Activated CD4-positive, CD25-positive, alpha-beta regulatory T cell treated with anti-CD3 and anti-CD28 coated beads, Interleukin-2, amount 50 U/mL, for 24 hours (primary cell): ENCODE results near the gene IL31.
"Not testable (repeated sequence)": the region's sequence is repeated elsewhere in the genome, so short reads cannot be mapped to it uniquely, and the experiment has no call there.

ENCODE experiments used
- ATAC-seq, 2 donors: fragments of 150-1000 bp; cut with Tn5 transposase; one replicate each; pipeline ENCODE4 v1.10.0; 2021; ENCODE audit warnings: mild to moderate bottlenecking in 1 of 2, moderate library complexity in 1 of 2

IL31 gene

DNA sequence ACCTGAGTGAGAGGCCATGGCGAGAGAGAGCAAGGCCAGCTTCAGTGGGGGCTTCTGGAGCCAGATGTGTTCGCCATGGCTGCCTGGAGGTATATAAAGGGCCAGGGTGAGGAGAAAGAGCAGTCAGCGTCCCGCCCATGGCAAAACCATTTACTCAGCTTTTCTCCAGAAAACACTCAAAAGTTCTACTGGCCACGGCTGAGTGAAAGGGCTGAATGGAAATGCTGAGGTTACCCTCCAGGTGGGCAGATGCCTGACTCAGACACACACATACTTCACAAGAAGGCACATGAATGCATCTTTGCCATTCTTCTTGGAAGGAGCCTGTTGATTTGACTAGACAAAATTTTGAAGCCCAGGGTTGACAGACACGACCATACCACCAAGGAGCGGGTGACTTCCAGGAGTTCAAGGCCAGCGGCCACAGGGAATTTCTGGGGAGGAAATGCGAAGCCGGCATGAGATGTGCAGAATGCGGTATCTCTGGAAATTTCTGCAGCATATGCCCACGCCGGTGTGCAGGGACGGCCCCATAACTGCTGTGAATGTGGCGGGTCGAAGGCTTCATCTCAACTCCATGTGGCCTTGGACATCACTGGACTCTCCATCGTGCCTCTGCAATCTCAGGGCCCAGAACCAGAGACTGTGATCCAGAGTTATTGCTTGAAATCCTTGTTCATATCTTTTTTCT, at the start of gene IL31:
Gene IL31 (minus strand): TSS at position 67 of the 691 bp plus-strand sequence. CDS start 49 bp downstream, at position 18.
- ATAC-seq: peak in 1 of 2 donors; percentile 20

- ATAC-seq: no peak
Measured at GRCh38 chr12:122216445-122216844, 42.4 kb upstream of the IL31 start.

DNA sequence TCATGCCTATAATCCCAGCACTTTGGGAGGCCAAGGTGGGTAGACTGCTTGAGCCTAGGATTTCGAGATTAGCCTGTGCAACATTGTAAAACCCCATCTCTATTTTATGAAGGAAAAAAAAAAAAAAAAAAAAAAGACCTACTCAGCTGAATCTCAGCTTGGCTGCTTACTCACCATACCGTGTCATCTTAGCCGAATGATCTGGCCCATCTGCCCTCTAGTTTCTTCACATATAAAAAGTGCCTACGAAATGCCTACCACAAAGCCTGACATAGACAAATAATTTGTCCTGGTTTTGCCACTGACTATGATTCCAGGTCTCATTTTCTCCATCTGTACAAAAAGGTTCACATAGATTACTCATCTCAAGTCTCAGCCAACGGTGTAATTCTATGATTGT, 41.8 kb upstream of the IL31 start:
- ATAC-seq: no peak

- no peak for ATAC-seq
Measured at GRCh38 chr12:122208073-122208820, 34.2 kb upstream of the IL31 start.

DNA sequence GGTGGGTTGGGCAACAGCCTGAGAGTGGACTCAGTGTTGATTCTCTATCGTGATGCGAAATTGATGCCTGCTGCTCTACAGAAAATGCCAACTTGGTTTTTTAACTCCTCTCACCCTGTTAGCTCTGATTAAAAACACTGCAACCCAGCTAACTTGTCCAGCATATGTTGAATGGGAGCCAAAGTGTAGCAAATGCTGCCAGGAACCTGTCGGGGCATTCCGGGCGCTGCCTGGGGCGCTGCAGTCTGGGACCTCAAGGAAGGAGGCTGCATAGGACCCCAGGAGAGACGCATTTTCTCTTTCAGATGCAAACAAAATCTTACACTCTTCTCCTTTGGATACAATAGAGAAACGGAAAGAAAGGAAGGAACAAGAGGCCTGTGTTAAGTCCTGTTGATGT, 33.4 kb upstream of the IL31 start:
- ATAC-seq: no peak

DNA sequence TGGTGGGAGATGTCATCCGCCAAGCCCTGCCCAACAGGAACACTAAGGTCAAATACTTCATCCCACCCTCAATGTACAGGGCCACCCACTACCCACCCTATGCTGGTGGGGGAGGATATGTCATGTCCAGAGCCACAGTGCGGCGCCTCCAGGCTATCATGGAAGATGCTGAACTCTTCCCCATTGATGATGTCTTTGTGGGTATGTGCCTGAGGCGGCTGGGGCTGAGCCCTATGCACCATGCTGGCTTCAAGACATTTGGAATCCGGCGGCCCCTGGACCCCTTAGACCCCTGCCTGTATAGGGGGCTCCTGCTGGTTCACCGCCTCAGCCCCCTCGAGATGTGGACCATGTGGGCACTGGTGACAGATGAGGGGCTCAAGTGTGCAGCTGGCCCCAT, 33.0 kb upstream of the IL31 start:
- ATAC-seq: no peak

GRCh38 chr12:122206111-122206881, 32.3 kb upstream of the IL31 start:
- ATAC-seq: no peak

DNA sequence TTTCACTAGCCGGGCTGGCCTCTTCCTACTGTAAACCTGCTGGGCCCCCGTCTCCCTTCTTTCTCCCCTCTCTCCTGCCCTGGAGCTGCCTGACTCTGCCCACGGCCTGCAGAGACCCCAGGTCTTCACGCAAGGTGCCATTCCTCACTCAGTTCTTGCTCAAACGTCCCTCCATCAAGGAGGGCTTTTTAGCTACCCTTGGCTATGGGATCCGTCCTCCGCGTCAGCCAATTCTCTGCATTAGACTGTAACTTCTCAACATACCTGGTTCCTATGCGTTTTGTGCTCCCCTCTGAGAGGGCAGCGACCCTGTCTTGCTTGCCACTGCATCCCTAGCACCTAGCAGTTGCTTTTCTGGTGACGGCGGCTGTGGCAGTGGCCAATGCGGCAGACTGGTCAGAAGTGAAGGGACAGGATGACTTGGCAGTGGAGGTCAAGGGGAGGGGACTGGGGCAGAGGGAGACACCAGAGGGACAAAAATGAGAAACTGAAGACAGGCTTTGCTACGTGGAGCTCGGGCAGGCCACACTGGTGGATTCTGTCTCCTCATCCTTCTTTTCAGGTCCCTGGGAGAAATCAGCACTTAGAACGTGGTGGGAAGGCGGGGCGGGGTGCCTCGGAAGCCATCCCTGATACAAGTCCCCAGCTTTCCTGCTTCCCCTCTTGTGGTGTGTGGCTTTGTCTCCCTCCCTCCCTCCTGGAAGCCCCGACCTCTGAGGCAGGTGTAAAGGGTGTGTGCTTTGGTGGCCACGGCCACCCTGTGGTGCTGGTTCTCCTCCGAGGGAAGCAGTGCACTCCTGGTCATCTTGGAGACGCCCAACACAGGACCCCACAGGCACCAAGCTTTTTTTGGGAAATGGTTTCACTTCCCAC, 31.3 kb upstream of the IL31 start:
- ATAC-seq: no peak

GRCh38 chr12:122204167-122205052, 30.4 kb upstream of the IL31 start:
- peak; percentile 6 to 9 for ATAC-seq

DNA sequence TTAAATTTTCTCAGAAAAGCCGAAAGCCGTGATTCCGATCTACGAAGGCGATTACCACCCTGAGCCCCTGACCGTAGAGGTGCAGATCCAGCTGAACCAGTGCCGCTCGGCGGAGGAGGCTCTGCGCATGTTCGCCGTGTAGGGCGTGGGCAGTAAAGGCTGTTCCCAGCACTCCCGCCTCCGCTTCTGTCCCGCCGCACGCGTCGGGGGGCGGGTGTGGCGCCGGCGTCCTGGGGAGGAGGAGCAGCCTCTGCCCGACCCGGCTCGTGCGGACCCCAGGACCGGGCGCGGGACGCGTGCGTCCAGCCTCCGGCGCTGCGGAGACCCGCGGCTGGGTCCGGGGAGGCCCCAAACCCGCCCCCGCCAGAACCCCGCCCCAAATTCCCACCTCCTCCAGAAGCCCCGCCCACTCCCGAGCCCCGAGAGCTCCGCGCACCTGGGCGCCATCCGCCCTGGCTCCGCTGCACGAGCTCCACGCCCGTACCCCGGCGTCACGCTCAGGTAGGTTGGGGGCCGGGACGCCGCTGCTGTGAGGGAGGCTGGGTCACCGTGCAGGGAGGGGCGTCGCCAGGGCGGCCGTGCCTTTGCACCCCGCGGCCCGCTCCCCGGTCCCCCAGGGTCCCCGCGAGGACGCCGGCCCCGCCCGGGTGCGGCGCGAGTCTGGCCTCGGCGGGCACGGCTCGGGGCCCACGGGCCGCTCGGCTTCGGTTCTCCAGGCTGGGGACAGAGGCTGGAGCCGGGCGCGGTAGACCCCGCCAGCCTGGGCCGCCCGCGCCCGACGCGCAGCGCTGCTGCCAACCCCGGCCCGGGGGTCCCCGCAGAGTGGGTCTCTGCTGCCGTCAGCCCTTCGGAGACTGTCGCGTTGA, 29.5 kb upstream of the IL31 start, which contains the start of gene B3GNT4:
Gene B3GNT4 (plus strand): TSS at position 409 of the 866 bp plus-strand sequence. CDS start 910 bp downstream, outside the sequence.
- peak; percentile 68 to 70 for ATAC-seq

DNA sequence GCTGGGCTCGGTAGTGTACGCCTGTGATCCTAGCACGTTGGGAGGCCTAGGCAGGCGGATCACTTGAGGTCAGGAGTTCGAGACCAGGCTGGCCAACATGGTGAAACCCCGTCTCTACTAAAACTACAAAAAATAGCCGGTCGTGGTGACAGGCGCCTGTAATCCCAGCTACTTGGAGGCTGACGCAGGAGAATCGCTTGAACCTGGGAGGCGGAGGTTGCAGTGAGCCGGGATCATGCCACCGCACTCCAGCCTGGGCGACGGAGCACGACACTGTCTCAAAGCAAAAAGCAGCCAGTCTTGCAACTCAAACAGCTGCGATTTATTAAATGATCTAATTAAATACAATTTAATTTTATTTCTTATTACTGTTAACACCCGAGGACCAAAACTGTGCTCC, 28.8 kb upstream of the IL31 start:
- not testable (repeated sequence) for ATAC-seq

DNA sequence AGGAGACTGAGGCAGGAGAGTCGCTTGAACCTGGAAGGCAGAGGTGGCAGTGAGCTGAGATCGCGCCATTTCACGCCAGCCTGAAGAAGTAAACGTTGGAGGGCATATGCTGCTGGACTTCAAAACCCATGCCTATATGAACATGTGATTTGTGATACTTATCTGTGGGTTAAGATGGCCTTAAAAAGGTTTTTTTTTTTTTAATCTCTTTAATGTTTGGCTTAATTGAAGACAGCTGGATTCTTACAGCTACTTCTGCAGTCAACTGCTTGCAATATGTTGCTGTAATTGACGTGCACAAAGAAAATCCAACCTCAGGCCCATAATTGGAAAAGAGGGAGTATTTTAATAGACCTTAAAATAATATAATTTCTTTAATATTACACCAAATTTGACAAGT, 28.0 kb upstream of the IL31 start:
- ATAC-seq: no peak

GRCh38 chr12:122201381-122201780, 27.4 kb upstream of the IL31 start:
- ATAC-seq: no peak

- no peak for ATAC-seq
Measured at GRCh38 chr12:122200541-122201175, 26.6 kb upstream of the IL31 start.

GRCh38 chr12:122199484-122200355, 25.7 kb upstream of the IL31 start:
- ATAC-seq: no peak

GRCh38 chr12:122197612-122197966, 23.6 kb upstream of the IL31 start:
- peak in 1 of 2 donors; percentile 24 for ATAC-seq

- ATAC-seq: no peak
Measured at GRCh38 chr12:122195405-122195804, 21.4 kb upstream of the IL31 start.

DNA sequence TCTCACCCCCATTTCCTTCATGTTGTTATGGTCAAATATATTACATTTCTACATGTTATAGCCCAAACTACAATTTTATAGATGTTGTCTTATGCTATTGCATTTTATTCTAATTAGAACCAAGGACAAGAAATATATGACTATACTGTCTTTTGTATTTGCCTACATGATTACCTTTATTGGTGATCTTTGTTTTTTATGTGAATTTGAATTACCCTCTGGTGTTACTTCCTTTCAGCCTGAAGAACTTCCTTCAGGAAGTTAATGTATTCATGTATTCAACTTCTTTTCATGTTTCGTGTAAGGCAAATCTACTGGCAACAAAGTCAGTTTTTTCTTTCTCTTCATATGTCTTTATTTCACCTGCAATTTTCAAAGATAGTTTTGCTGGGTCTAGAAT, 20.8 kb upstream of the IL31 start:
- no peak for ATAC-seq

GRCh38 chr12:122192441-122192840, 18.4 kb upstream of the IL31 start:
- ATAC-seq: no peak
